ENCODE measurements around the gene ARAP1.

Gene ARAP1

DNA sequence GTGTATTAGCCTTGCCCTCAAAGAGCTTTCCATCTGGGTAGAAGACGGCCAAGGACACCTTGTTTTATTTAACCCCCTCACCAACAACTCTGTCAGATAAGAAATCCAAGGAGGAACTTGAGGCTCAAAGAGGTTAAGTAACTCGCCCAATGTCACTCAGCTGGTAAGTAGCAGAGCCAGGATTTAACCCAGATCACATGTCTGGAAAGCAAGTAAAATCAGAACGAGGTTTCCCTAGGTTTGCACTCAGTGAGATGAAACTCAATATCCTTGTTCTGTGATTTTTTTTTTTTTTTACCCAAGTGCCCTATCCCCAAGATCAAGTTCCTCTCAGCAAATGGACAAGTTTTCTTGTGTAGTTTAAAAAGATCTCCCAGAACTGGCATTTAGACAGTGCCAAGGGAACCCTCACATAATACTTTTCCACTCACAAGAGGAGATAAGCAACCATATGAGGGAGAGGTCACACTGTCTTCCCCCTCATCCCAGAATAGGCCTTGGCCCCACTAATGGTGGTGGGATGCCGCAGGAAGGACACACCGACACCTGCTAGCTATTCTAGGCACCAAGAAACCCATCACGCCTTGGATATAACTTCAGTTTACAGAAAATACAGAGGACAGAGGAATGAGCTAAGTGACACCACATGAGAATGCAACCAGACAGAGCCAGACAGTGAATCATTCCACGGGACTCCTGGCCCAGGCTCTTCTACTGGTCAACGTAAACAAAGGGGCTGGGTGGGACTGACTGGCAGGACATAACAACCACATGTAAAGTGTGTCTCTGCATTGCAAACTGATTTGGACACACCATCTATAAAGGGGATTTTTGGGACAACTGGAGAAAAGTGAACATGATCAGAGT is 8.6 kb upstream of the ARAP1 start:
- no peak for DNase-seq

DNA sequence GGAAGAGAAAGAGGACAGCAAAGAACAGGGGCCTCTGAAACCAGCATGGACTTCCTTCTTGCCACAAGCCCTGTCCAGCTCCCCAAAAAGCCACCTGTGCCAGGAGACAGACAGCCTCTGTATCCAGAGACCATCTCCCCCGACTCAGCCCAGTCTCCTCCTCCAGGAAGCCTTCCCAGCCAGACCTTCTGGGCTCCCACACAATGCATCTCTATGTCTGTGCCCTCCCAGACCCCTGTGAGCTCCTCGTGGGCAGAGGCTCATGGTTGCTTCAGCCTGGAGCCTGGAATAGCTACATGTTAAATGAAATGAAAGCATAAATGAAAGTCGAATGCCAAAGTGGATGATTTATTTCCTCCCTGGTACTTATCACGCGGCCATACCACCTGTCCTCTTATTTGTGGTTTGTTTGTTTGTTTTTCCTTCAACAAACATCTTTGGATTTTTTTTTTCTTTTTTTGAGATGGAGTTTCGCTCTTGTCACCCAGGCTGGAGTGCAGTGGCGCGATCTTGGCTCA is 7.3 kb upstream of the ARAP1 start:
- no peak for DNase-seq

DNA sequence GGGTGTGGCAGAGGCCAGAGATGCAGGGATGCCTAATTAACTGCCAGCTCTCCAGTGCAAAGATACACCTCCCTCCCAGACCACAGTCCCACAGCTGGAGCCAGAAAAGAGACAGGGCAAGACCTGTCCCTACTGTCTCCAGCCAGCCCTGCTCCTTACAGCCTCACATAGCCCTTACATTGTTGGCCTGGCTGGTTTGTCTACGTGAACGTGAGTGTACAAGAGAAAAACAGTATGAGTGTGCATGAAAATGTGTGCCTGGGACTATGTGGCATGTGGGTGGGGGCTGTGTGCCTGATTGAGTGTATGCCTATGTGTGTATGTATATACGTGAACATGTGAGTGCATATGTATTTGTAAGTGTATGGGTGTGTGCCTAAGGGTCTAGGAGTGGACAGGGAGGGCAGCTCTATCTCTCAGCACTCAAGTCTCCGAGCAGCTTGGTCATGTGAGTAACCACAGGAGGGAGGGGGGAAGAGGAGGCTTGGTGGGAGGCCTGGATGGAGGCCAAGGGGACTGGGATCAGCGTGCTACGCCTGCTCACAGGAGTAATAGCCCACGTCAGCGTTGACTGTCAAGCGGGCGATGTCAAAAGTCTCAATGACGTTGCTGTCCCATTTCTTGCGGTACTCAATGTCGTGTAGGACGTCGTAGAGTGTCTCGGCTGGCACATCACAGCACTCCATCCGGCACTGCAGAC is 6.6 kb upstream of the ARAP1 start:
- DNase-seq = no peak

DNA sequence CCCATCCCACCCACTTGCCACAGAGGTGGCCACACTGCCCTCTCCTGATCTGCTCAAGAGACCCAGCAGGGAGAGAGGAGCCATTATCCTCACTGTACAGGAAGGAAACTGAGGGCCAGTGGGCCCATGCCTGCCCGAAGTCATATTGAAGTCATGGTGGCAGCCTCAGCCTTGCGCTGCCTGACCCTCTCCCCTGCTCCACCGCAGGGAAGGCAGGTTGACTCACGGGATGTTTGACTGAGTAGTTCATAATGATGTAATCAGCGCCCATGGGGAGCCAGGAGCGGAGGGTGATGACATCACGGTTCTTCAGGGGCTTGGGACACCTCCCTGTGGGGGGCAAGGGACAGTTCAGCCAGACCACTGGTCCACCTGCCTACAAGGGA is 6.1 kb upstream of the ARAP1 start:
- no peak for DNase-seq

DNA sequence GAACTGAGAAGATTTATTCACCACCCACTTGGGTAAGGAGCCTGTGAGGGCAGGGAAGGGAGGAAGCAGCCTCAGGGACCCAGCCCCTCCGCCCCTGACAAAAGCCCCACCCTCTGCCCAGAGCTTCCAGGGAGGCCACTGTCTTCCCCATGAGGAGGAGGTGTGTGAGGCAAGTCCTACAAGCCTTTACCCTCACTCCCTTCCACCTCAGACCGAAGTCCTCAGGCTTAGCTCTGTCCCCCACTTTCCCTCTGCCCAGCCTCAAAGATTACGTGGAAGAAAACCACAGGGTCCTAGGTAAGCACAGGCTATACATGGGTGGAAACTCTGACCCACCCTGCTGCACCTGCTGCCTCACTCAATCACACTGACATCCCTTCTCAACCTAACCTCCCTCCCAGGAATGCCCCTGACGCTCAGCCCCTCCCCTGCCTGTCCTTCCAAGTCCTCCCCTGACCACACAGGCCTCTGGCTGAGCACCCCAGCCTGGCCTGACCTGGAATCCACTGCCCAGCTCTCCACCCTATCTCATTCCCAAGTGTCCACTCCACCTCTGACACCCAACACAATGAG is 3.6 kb upstream of the ARAP1 start:
- DNase-seq = no peak

DNA sequence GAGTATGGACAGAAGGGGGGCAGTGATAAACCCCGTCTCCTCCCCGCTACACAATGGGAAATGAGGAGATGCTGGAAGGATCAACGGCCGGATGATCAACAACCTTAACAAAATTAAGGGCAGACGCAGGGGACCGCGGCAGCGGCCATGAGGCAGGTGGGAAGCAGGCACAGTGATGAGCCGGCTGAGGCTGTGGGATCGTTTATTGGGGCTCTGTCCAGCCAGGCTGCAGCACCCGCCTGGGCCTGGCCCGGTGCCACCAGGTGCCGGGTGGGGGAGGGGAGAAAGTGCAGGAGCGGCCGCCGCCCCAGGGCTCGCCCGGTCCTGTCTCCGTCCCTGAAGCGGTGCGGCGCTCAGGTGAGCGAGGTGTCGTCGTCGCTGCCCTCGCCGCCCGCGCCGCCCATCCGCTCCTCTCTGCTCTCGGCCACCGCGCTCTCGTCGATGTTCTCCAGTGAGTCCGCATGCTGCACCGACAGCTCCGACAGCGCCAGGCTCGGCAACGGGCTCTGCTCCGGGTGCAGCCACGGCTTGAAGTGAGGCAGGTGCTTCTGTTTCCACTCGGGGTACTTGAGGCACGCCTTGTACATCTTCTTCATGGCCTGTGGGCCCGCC is 2.4 kb upstream of the ARAP1 start:
- no peak for DNase-seq

DNA sequence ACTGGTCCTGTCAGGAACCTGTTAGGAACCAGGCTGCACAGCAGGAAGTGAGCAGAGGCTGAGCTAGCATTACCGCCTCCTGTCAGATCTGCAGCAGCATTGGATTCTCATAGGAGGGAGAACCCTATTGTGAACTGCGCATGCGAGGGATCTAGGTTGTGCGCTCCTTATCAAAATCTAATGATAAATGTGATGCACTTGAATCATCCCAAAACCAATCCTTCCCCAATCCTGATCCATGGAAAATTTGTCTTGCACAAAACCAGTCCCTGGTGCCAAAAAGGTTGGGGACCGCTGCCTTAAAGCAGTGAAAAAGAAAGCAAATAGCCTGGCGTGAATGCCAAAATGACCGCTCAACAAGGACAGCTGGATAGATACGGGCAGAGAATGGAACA is 1.9 kb upstream of the ARAP1 start:
- no peak for DNase-seq

DNA sequence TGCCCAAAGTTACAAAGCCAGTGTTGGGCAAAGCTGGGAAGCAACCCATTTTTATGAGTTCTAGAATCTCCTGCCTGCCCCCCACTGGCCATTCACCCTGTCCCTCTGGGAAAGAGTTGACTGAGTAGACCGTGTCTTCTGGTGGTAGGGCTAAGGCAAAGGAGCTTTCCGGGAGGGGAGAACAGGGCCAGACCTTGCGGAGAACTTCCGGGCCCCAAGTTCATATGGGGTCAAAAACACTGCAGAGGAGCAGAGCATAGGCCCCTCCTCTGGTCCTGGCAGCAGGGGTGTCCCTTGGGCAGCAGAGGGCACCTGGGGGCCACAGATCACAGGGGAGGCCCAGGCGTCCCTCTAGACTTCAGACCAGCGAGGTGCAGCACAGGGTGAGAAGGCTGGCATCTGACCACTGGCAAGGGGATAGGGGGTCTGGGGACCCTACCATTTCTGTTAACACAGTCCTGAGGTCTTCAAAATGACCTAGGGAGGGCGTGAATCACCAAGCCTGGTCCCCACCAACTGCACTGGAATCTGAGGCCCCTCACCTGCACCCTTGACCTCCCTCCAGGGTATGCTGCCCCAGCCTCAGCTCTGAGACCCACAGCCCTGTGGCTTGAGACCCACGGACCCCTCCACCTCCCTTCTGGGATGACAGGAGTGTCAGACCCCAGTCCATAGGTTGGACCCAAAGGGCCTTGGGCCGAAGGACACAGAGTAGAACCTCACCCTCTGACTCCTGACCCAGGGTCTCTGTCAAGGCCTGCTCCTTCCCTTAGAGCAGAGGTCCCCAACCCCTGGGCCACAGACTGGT is 1.3 kb upstream of the ARAP1 start:
- no peak for DNase-seq

DNA sequence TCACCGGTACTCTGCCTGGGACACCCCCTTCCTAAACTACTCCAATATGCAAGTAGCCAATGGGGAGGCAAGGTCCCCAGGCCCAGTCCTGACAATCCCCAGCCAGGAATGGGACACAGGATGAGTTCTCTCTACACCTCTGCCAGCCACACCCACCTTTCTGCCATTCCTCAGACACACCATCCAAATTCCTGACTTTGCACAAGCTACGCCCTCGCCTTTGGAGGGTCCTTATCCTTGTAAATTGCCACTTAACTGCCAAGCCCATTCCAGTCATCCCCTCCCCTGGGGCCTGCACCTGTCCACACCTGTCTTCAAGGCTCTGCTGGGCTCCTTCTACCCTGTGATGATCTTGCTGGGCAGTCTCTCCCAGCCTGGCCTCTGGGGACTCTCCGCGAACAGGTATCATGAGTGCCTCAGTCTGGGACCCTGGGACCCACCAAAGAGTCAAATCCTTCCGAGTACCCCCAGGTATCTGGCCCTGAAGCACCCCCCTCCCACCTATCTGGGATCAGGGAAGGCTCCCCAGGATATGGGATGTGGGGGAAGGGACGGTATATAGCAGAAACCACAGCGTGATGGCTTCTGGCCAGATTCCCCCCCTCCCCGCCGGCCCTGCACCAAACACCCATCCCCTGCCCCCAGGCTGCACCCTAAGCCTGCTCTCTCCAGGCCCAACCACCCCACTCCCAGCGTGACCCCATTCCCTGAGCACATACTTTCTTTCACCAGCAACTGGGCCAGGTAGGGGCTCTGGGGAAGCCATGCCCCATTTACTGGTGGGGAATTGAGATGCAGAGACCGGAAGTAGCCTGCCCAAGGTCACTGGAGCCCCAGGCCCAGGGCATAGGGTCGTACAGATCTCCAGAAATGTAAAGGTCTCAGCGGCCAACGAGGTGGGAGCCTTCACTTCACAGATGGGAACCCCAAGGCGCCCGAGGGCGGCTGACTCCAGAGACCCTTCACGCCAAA is 806 bp downstream of the ARAP1 start:
- no peak for DNase-seq

DNA sequence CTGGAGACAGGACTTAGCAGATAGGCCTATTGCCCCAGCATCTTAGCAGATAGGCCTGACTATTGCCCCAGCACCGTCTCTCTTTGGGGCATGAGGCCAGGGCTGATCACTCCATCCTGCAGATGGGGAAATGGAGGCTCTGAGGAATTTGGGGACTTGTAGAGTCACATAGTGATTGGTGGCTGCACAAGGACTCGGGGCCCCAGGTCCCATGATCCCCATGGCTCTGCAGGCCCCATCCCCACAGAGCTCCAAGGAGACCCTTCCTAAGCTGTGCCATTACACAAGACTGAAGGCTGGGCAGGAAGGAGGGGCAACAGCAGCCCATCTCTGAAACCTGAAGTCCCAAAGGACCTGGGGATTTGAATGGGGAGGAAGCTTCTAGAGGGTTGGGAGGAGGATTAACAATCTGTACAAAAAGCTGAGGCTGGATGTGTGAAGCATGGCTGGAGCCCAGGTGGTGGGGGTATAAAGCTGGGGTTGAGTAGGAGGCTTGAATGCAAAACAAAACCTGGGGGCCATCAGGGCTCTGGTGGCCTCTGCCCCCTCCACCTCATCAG is 1.6 kb downstream of the ARAP1 start:
- DNase-seq = no peak

DNA sequence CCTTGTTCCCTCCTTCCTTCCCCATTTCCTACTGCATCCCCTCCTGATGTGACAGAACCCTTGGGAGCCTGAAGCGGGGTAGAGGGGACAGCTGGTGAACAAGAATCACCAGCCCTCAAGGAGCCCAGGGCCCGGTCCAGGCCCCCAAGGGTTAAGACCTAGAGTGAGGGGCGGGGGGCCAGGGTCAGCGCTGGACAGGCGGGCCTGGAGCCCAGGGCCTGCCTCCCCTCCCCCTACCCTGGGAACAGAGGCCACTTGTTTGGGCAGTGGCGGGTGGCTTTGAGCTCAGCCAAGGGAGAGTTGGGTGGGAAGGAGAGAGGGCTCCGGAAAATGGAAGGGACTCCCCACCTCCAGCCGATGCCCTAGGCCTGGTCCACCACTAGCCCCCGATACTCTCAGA is 2.1 kb downstream of the ARAP1 start:
- no peak for DNase-seq

DNA sequence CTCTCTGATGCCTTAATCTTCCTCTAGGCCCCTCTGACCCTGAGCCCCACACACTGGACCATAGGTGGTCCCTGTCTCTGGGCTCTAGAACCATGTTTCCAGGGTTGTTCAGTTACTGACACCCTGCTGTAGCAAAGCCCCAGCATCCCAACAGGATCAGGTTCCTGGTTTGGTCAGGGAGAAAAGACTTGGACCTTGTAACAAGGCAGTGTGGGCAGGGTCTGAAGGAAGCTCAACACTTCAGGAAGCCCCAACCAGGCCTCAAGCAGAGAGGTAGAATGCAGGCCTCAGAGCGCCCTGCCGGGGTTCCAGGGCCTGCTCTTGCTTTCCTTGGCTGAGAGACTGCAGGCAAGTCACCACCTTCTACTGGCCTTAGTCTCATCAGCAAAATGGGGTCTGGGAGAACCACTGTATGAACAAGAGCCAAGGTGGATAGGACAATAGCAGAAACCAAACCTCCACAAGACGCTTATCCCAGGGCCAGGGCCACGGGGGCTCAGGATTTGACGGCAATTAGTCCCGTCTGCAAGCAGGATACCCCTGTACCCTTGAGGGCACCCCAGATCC is 4.8 kb downstream of the ARAP1 start:
- DNase-seq = no peak

DNA sequence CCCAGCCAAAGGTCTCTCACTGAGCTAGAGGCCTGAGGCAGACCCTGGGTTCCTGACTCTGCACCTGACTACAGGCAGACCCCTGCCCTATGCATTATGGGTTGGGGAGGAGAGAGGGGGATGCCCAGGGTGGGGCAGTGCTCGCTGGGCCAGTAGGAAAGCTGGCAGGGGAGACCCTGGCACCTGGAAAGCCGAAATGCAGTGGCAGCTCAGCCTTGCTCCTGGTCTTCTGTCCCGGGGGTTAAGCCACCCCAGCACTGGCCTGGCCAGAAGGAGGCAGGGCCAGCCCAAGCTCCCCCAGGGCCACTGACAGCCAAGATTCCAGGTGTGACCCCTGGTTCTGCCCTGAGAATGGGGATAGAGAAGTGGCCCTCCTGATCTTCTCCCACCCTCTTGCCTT is 5.4 kb downstream of the ARAP1 start:
- no peak for DNase-seq

DNA sequence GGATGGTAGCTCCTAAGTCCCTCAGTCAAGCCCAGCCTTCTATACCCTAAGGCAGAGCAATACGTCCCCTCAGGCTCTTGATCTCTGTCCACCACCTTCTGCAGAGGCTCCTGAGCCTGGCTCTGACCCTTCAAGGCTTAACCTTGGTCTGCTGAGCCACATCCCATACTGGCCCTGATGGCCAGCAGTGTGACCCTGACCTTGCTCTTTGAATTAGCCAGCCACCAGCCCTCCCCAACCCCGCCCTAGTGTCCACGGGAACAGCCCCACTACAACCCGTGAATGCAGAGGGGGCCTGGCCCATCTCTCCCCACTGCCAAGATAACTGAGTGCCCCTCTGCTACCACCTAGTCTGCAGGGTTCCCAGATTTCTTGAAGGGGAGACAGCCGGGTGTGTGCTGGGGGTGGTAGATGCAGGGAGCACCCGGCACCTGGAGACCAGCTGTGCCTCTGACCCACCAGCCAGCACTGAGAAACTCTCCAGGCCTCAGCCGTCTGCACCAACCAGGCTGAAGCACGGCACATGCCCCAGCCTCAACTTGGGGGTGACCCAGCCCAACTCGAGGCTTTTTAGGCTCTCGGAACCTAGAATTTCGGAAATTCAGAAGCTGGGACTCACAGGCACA is 6.2 kb downstream of the ARAP1 start:
- DNase-seq = no peak

DNA sequence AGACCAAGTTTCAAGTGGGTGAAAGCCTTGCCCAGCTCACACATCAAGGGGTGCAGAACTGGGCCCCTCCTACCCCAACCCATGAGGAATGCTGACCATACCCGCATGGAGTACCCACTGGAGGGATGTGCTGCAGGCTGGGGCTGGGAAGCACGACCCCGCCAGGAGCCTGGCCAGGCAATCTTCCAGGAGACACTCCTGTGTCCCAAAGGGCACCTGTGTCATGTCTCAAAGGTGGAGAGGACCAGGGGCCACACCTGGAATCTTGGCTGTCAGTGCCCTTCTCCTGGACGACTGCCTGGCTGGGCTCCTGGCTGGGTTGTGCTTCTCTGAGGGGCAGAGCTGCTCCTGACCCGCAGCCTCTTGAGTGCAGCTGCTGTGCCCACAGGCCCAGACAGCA is 6.7 kb downstream of the ARAP1 start:
- DNase-seq = no peak

DNA sequence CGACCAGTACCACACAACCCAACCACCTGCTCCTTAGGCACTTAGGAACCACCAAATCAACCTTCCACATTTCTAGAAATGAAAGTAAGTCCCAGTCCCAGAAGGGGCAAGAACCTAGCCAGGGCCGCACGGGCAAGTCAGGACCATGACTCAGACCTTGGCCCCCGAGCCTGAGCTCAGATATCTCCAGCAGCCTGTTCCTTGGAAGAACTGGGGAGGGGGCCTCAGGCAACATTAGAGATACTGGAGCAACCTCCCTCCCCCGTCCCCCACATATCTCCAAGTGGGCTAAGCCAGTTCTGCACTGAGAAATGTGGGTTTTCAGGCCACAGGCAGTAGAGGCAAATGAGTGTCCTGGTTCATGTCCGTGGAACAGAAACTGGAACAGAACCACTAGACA is 7.7 kb downstream of the ARAP1 start:
- DNase-seq = no peak

DNA sequence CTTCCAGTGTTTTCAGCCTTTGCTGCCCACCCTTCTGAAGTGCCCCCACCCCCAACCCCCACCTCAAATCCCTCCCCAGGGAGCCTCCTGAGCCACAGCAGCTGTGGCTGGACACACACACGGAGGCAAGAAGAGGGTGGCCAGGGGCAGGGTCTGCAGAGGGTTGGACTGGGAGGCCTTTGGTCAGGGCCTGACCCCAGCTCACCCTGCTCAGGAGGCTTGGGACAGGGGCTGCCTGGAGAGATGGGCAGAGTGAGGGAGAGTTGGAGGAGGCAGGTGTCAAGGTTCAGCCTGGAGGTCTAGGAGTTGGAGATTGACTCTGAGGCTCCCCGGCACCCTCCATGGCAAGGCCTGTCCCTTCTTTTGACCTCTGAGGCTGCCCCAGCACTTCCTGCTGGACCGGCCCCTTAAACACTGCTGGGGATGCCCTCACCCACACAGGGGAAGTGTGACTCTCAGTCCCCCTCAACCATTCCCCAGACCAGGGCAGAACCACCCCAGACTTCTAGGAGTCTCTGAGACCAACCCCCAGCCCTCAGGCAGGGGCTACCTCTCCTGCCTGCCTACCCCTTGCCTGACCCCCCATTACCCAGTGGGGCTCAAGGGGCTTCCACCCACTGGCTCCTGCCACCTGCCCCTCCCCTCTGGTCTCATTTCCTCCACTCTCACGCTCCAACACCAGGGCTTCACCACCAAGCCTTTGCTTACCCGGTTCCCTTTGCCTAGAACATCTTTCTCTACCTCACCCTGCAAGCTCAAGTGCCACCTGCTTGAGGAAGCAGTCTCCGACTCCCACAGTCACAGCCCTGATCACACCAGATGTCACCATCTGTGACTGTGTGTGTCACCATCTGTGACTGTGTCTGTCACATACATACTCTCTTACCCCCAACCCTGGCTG is 8.6 kb downstream of the ARAP1 start:
- no peak for DNase-seq

DNA sequence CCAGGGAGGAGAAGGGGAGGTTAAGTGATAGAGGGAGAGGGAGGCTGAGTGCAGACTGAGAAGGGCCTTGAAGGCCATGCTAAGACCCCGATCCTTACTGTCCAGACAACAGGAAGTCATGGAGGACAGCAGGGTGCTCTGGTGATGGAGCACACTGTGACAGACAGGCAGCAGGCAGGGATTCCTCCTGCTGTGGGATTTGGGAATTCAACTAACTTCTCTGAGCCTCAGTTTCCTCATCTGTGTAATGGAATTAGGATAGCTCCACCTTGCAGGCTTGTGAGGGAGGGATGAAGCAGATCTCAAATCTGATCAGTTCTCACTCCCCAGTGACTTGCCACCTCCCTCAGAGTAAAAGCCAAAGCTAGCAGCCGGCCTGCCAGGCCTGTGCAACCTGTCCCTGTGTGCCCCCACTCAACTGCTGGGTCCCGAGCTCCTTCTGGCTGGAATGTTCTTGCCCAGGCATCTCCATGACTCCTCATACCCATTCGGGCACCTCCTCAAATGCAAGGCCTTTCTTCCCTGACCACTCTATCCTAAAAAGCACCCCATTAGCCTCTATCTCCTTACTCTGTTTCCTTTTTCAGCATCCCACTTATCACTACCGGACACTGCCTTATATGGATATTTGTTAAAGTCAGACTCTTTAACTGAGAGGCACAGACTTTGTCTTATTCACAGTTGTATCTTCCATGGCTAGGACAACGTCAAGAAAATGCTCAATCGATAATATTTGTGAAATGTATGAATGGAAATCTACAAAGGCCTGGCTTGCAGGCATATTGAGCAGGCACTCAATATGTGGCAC is 9.5 kb downstream of the ARAP1 start:
- DNase-seq = no peak
